ENCODE measurements around the gene OR13A1. TPM values are rescaled to one million over a fixed set of nuclear protein-coding genes. Genes with fewer than 3 reads are reported as not detected.

The OR13A1 gene
- total RNA-seq, 1 experiment from 2014 or later, result 0.15 TPM

Other genes with a start within 250 kb of the OR13A1 start
- 3.4 to 4.9 TPM (median 4.4 TPM) in 3 replicates for gene ALOX5, start 58.6 kb upstream of the OR13A1 start, total RNA-seq (2021)